Measurements from ENCODE around the gene CFAP45. TPM values are rescaled to one million over a fixed set of nuclear protein-coding genes. Genes with fewer than 3 reads are reported as not detected.

CFAP45 gene
- total and polyA plus RNA-seq, 2 experiments from 2014 or later: 0.36 TPM; not detected in 1

GRCh38 chr1:159882527-159882862 lies 17.5 kb downstream of the CFAP45 start:
- Histone ChIP-seq H4K20me1 (replicated peaks; ENCODE audit: insufficient read depth) (no peaks in the 10 kb centered on the region), H3K4me3 (no peak overlapping the region), H3K4me1 (ENCODE audit: insufficient read depth) (peaks cover 5% of the 10 kb centered on the region; the same call in 1 of the 2 replicates), H2AFZ (no peak overlapping the region), H3K27ac (ENCODE audit: low read depth) (no peak overlapping the region), H3K79me2 (replicated peaks; ENCODE audit: insufficient read depth) (no peaks in the 10 kb centered on the region), H3K9me2 (ENCODE audit: insufficient read depth) (no peaks in the 10 kb centered on the region), H3K4me2 (no peak overlapping the region), H3K27me3 (ENCODE audit: insufficient read depth) (no peaks in the 10 kb centered on the region), H3F3A (replicated peaks; ENCODE audit: low read depth) (no peaks in the 10 kb centered on the region), H3K36me3 (ENCODE audit: insufficient read depth) (no peaks in the 10 kb centered on the region)
- DNase-seq (ENCODE audit: low spot score) (no peak), ATAC-seq (no peak)
- no peaks in the 10 kb centered on the region for H3K4me1 Mint-ChIP-seq
- H3K27ac Mint-ChIP-seq: no peak overlapping the region
- H3K4me3 Mint-ChIP-seq: no peak overlapping the region
- no peaks in the 10 kb centered on the region for H3K9me3 Mint-ChIP-seq
- TF ChIP-seq ZNF331 (CRISPR knock-in tag; IDR thresholded peaks at IDR 0.05; ENCODE audit: low read depth) (no peak), POLR2AphosphoS5 (IDR thresholded peaks at IDR 0.05; ENCODE audit: low read depth) (no peak), JUNB (IDR thresholded peaks at IDR 0.05; ENCODE audit: unreplicated experiment) (no peak), STAT1 (IDR thresholded peaks at IDR 0.05; ENCODE audit: unreplicated experiment) (no peak), CREB1 (CRISPR knock-in tag; IDR thresholded peaks at IDR 0.05; ENCODE audit: low read depth) (no peak), EZH2phosphoT487 (IDR thresholded peaks at IDR 0.05; ENCODE audit: unreplicated experiment) (no peak), REST (IDR thresholded peaks at IDR 0.05; ENCODE audit: unreplicated experiment) (no peak), CTCF (conservative IDR thresholded peaks at IDR 0.05; ENCODE audit: low read depth in 2 of 2) (no peak), NANOG (IDR thresholded peaks at IDR 0.05; ENCODE audit: borderline replicate concordance) (no peak), EZH2 (IDR thresholded peaks at IDR 0.05; ENCODE audit: low read depth, unreplicated experiment) (no peak), ZNF114 (CRISPR knock-in tag; IDR thresholded peaks at IDR 0.05) (no peak)
- TF ChIP-seq, protein P1, sequence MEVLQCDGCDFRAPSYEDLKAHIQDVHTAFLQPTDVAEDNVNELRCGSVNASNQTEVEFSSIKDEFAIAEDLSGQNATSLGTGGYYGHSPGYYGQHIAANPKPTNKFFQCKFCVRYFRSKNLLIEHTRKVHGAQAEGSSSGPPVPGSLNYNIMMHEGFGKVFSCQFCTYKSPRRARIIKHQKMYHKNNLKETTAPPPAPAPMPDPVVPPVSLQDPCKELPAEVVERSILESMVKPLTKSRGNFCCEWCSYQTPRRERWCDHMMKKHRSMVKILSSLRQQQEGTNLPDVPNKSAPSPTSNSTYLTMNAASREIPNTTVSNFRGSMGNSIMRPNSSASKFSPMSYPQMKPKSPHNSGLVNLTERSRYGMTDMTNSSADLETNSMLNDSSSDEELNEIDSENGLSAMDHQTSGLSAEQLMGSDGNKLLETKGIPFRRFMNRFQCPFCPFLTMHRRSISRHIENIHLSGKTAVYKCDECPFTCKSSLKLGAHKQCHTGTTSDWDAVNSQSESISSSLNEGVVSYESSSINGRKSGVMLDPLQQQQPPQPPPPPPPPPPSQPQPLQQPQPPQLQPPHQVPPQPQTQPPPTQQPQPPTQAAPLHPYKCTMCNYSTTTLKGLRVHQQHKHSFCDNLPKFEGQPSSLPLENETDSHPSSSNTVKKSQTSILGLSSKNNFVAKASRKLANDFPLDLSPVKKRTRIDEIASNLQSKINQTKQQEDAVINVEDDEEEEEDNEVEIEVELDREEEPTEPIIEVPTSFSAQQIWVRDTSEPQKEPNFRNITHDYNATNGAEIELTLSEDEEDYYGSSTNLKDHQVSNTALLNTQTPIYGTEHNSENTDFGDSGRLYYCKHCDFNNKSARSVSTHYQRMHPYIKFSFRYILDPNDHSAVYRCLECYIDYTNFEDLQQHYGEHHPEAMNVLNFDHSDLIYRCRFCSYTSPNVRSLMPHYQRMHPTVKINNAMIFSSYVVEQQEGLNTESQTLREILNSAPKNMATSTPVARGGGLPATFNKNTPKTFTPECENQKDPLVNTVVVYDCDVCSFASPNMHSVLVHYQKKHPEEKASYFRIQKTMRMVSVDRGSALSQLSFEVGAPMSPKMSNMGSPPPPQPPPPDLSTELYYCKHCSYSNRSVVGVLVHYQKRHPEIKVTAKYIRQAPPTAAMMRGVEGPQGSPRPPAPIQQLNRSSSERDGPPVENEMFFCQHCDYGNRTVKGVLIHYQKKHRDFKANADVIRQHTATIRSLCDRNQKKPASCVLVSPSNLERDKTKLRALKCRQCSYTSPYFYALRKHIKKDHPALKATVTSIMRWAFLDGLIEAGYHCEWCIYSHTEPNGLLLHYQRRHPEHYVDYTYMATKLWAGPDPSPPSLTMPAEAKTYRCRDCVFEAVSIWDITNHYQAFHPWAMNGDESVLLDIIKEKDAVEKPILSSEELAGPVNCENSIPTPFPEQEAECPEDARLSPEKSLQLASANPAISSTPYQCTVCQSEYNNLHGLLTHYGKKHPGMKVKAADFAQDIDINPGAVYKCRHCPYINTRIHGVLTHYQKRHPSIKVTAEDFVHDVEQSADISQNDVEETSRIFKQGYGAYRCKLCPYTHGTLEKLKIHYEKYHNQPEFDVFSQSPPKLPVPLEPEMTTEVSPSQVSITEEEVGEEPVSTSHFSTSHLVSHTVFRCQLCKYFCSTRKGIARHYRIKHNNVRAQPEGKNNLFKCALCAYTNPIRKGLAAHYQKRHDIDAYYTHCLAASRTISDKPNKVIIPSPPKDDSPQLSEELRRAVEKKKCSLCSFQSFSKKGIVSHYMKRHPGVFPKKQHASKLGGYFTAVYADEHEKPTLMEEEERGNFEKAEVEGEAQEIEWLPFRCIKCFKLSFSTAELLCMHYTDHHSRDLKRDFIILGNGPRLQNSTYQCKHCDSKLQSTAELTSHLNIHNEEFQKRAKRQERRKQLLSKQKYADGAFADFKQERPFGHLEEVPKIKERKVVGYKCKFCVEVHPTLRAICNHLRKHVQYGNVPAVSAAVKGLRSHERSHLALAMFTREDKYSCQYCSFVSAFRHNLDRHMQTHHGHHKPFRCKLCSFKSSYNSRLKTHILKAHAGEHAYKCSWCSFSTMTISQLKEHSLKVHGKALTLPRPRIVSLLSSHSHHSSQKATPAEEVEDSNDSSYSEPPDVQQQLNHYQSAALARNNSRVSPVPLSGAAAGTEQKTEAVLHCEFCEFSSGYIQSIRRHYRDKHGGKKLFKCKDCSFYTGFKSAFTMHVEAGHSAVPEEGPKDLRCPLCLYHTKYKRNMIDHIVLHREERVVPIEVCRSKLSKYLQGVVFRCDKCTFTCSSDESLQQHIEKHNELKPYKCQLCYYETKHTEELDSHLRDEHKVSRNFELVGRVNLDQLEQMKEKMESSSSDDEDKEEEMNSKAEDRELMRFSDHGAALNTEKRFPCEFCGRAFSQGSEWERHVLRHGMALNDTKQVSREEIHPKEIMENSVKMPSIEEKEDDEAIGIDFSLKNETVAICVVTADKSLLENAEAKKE (CRISPR knock-in tag; IDR thresholded peaks at IDR 0.05): no peak
- TF ChIP-seq, protein P2, sequence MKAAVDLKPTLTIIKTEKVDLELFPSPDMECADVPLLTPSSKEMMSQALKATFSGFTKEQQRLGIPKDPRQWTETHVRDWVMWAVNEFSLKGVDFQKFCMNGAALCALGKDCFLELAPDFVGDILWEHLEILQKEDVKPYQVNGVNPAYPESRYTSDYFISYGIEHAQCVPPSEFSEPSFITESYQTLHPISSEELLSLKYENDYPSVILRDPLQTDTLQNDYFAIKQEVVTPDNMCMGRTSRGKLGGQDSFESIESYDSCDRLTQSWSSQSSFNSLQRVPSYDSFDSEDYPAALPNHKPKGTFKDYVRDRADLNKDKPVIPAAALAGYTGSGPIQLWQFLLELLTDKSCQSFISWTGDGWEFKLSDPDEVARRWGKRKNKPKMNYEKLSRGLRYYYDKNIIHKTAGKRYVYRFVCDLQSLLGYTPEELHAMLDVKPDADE (IDR thresholded peaks at IDR 0.05): no peak
- H3K36me3 Mint-ChIP-seq (ENCODE audit: low read depth): no peaks in the 10 kb centered on the region
- no peaks in the 10 kb centered on the region for H3K27me3 Mint-ChIP-seq (ENCODE audit: insufficient read depth, low read depth, poor library complexity)

Measured in GM23338 (cell line).